ENCODE measurements around the gene SPSB4.

SPSB4 gene

GRCh38 chr3:141150931-141151330 lies 99.8 kb downstream of the SPSB4 start:
- no peak overlapping the region for H3K4me3 ChIP-seq (ENCODE audit: low read depth, low read length)
- TF ChIP-seq, protein P1, sequence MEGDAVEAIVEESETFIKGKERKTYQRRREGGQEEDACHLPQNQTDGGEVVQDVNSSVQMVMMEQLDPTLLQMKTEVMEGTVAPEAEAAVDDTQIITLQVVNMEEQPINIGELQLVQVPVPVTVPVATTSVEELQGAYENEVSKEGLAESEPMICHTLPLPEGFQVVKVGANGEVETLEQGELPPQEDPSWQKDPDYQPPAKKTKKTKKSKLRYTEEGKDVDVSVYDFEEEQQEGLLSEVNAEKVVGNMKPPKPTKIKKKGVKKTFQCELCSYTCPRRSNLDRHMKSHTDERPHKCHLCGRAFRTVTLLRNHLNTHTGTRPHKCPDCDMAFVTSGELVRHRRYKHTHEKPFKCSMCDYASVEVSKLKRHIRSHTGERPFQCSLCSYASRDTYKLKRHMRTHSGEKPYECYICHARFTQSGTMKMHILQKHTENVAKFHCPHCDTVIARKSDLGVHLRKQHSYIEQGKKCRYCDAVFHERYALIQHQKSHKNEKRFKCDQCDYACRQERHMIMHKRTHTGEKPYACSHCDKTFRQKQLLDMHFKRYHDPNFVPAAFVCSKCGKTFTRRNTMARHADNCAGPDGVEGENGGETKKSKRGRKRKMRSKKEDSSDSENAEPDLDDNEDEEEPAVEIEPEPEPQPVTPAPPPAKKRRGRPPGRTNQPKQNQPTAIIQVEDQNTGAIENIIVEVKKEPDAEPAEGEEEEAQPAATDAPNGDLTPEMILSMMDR (IDR thresholded peaks at IDR 0.05; ENCODE audit: borderline replicate concordance, insufficient read depth, low read depth, low read length), result no peak

GRCh38 chr3:141151439-141151838 lies 100.3 kb downstream of the SPSB4 start:
- TF ChIP-seq, protein P1 (IDR thresholded peaks at IDR 0.05; ENCODE audit: borderline replicate concordance, insufficient read depth, low read depth, low read length), result no peak

GRCh38 chr3:141152130-141152529 lies 101.0 kb downstream of the SPSB4 start:
- no peak overlapping the region for H3K4me3 ChIP-seq (ENCODE audit: low read depth, low read length)
- TF ChIP-seq, protein P1 (IDR thresholded peaks at IDR 0.05; ENCODE audit: borderline replicate concordance, insufficient read depth, low read depth, low read length), result no peak

More at GRCh38 chr3:141151439-141151838, 100.3 kb downstream of the SPSB4 start:
- no peak overlapping the region for H3K4me3 ChIP-seq (ENCODE audit: low read depth, low read length)

DNA sequence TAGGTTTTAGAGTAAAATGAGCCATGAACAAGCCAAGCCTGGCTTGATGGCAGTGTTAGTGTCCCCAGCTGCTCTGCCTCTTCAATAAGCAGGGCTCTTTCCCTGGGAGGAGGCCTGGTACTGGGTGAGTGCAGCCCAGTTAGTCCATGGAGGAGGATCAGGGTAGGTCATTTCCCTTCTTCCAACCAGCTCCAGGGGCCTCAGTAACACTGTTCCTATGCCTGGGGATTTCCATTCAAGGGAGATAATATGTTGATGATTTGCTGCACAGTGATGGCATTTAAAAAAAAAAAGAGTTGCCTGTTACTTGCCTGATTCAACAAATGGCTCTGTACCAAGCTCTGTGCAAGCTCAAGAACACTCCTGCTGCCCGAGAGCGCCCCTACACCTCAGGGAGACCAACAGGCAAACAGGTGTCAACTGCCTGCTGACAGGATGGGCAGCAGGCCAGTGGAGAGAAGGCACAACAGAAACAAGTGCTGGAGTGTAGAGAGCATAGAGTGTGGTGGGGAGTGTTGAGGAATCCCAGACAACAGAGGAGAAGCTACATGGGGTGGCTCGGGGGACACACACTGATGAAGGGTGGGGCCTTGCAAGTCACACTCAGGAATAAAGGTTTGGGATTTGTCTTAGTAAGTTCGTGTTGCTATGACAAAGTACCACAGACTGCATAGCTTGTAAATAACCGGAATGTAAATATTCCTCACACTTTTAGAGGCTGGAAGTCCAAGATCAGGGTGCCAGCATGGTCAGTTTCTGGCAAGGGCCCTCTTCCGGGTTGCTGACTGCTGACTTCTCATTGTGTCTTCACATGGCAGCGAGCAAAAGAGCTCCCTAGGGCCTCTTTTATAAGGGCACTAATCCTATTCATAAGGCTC lies 101.9 kb downstream of the SPSB4 start:
- H3K4me3 ChIP-seq (ENCODE audit: low read depth, low read length), result no peak overlapping the region
- TF ChIP-seq, protein P1 (IDR thresholded peaks at IDR 0.05; ENCODE audit: borderline replicate concordance, insufficient read depth, low read depth, low read length), result no peak

- H3K4me3 ChIP-seq (ENCODE audit: low read depth, low read length), result no peak overlapping the region
- TF ChIP-seq, protein P1 (IDR thresholded peaks at IDR 0.05; ENCODE audit: borderline replicate concordance, insufficient read depth, low read depth, low read length), result no peak
These were observed 102.5 kb downstream of the SPSB4 start for GRCh38 chr3:141153679-141153966.

GRCh38 chr3:141164852-141165251 lies 113.7 kb downstream of the SPSB4 start:
- no peak overlapping the region for H3K4me3 ChIP-seq (ENCODE audit: low read depth, low read length)
- TF ChIP-seq, protein P1 (IDR thresholded peaks at IDR 0.05; ENCODE audit: borderline replicate concordance, insufficient read depth, low read depth, low read length), result no peak

GRCh38 chr3:141167681-141168080 lies 116.5 kb downstream of the SPSB4 start:
- no peak overlapping the region for H3K4me3 ChIP-seq (ENCODE audit: low read depth, low read length)
- TF ChIP-seq, protein P1 (IDR thresholded peaks at IDR 0.05; ENCODE audit: borderline replicate concordance, insufficient read depth, low read depth, low read length), result no peak

All from GM12875 (cell line).